GM19328 (cell line): ENCODE results near the gene AP5S1.

Experiments used
- ATAC-seq: cut with Tn5 transposase; IDR thresholded peaks from one replicate; pipeline ENCODE4 v1.9.1; 2021; ENCODE audit warnings: mild to moderate bottlenecking, moderate library complexity; ENCODE audit not compliant: unreplicated experiment

Gene AP5S1

GRCh38 chr20:3873507-3873906 lies 53.2 kb downstream of the AP5S1 start:
- ATAC-seq: no peak

DNA sequence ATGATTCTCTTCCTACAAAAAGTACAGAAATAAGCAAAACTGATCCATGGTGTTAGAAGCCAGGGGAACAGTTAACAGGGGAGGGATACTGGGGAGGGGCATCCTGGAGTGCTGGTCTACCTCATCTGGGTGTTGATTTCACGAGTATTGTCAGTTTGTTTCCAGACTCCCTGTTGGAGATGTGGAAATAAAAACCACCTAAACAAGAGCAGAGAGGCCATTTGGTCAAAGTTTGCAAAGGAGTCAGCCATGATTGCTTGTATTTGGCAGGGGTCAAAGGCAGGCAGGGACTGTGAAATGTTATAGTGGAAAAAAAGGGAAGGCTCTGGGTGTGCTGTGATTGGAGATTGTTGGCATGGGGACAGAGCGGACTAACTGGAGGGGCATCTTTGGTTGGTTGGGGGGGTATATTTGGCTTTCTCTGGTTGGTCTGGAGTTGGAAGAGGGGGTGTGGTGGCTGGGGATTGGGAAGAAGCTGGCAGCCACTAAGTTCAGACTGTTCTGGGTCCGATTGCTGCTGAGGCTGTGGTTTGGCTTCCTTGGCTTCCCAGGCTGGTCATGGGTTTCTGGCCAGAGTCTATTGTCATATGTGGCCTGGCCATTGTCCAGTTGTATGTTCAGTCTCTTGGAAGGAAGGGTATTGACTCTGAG lies 54.0 kb downstream of the AP5S1 start:
- no peak for ATAC-seq

DNA sequence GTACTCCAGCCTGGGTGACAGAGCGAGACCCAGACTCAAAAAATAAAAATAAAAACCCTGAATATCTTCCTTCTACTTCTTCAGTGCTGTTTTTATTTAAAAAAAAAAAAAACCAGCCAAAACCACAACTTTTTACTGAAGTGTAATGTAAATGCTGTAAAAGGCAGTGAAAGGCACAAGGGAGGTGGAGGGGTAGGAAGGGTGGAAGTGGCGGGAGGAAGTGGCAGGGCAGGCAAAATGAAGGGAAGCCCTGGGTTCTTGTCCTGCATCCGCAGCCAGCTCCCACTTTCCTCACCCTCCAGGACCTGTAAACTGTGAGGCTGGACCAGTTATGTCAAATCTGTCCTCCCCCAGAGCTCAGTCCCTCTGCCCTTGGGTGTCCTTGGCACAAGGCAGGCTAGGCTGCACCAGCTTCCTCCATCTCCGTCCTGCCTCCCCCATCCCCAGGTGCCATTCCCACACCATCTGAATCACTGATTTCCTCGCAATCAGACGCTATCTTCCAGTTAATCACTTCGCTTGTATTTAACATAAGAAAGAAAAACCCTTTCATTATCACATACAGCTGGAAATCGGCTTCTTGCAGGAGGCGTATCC lies 55.1 kb downstream of the AP5S1 start:
- no peak for ATAC-seq

DNA sequence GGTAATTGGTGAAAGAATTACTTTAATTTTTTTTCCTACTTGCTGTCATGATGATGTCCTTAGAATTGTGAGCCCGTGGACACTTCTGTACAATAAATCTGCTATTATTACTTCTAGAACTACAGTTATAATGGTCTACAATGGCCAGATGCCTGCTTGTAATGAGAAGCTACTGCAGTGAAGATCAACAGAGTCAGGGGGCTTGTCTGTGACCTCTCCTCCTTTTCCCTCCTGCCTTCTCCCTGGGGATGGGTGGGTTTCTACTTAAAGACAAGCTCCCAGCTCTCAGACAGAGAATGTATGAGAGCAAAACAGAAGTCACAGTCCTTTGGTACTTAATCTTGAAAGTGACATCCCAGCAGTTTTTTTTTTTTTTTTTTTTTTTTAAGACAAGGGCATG lies 55.7 kb downstream of the AP5S1 start:
- no peak for ATAC-seq

GRCh38 chr20:3876676-3877075 lies 56.3 kb downstream of the AP5S1 start:
- ATAC-seq: no peak
